ENCODE results near the gene PCIF1. TPM values are rescaled to one million over a fixed set of nuclear protein-coding genes. Genes with fewer than 3 reads are reported as not detected.
A peak's percentile ranks its signal among the peaks of the same experiment; 100 is the strongest.

Gene PCIF1
- total and polyA plus RNA-seq, 9 of the 15 experiments (the other 6 are each of a cell fraction or from before 2014, with no cell fraction given), result 5.8 to 29.4 (median 11.3) TPM

- TF ChIP-seq NR2C2 (CRISPR knock-in tag; IDR thresholded peaks at IDR 0.05), result 0 out of 2 replicates have a peak, but pooled peaks have one; percentile 18
- TF ChIP-seq NR2C2 (tag; IDR thresholded peaks at IDR 0.05), result peak; percentile 80
- TF ChIP-seq STAT5B (CRISPR knock-in tag; IDR thresholded peaks at IDR 0.05), result no peak
- TF ChIP-seq, protein P1, sequence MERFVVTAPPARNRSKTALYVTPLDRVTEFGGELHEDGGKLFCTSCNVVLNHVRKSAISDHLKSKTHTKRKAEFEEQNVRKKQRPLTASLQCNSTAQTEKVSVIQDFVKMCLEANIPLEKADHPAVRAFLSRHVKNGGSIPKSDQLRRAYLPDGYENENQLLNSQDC (CRISPR knock-in tag; IDR thresholded peaks at IDR 0.05), result no peak
- no peak for TF ChIP-seq NCOR1 (IDR thresholded peaks at IDR 0.05)
- no peak for TF ChIP-seq YBX1 (IDR thresholded peaks at IDR 0.05)
- peak; percentile 15; the same call in 1 of the 2 replicates for TF ChIP-seq CXXC5 (CRISPR knock-in tag; IDR thresholded peaks at IDR 0.05)
- TF ChIP-seq NRF1 (conservative IDR thresholded peaks at IDR 0.05 in 1 of 2, IDR thresholded peaks at IDR 0.05 in 1 of 2), result 0 out of 4 replicates have a peak, but pooled peaks of 1 of the 2 experiments have one; percentile 10
- no peak for TF ChIP-seq GABPB2 (CRISPR knock-in tag; conservative IDR thresholded peaks at IDR 0.05)
- no peak for TF ChIP-seq ZNF124 (CRISPR knock-in tag; IDR thresholded peaks at IDR 0.05)
- no peak for TF ChIP-seq COPS2 (conservative IDR thresholded peaks at IDR 0.05)
- no peak for TF ChIP-seq POLR2AphosphoS2 (IDR thresholded peaks at IDR 0.05; ENCODE audit: low read length)
- no peak for TF ChIP-seq ETV1 (tag; conservative IDR thresholded peaks at IDR 0.05; ENCODE audit: low read depth)
- TF ChIP-seq ZNF57 (CRISPR knock-in tag; IDR thresholded peaks at IDR 0.05), result no peak
- no peak for TF ChIP-seq ZNF445 (CRISPR knock-in tag; IDR thresholded peaks at IDR 0.05; ENCODE audit: low read depth)
- no peak; the same call in 1 of the 2 replicates for TF ChIP-seq ZNF644 (tag; IDR thresholded peaks at IDR 0.05; ENCODE audit: low read depth)
- 0 out of 2 replicates have a peak, but pooled peaks have one; percentile 10 for TF ChIP-seq LARP7 (IDR thresholded peaks at IDR 0.05)
- 0 out of 2 replicates have a peak, but pooled peaks have one; percentile 21 for TF ChIP-seq HLTF (IDR thresholded peaks at IDR 0.05)
- TF ChIP-seq SLC30A9 (CRISPR knock-in tag; IDR thresholded peaks at IDR 0.05), result no peak
- TF ChIP-seq SMARCC2 (IDR thresholded peaks at IDR 0.05; ENCODE audit: low read depth), result no peak
- TF ChIP-seq SMAD4 (CRISPR knock-in tag; conservative IDR thresholded peaks at IDR 0.05), result 0 out of 2 replicates have a peak, but pooled peaks have one; percentile 41
- peak; percentile 67; the same call in 1 of the 2 replicates for TF ChIP-seq NFRKB (IDR thresholded peaks at IDR 0.05; ENCODE audit: low read depth)
- TF ChIP-seq BRD9 (IDR thresholded peaks at IDR 0.05; ENCODE audit: low read depth, partially characterized antibody), result peak; percentile 46
- TF ChIP-seq NCOA4 (IDR thresholded peaks at IDR 0.05; ENCODE audit: partially characterized antibody), result no peak
- no peak for TF ChIP-seq FOXA3 (CRISPR knock-in tag; conservative IDR thresholded peaks at IDR 0.05 in 1 of 2, IDR thresholded peaks at IDR 0.05 in 1 of 2)
- TF ChIP-seq U2AF2 (optimal IDR thresholded peaks at IDR 0.05; ENCODE audit: low read depth, low read length), result no peak
- TF ChIP-seq NFIC (IDR thresholded peaks at IDR 0.05), result no peak
- TF ChIP-seq BCOR (IDR thresholded peaks at IDR 0.05), result no peak
- TF ChIP-seq, protein P2, sequence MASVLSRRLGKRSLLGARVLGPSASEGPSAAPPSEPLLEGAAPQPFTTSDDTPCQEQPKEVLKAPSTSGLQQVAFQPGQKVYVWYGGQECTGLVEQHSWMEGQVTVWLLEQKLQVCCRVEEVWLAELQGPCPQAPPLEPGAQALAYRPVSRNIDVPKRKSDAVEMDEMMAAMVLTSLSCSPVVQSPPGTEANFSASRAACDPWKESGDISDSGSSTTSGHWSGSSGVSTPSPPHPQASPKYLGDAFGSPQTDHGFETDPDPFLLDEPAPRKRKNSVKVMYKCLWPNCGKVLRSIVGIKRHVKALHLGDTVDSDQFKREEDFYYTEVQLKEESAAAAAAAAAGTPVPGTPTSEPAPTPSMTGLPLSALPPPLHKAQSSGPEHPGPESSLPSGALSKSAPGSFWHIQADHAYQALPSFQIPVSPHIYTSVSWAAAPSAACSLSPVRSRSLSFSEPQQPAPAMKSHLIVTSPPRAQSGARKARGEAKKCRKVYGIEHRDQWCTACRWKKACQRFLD (CRISPR knock-in tag; IDR thresholded peaks at IDR 0.05), result no peak
- TF ChIP-seq MBD2 (IDR thresholded peaks at IDR 0.05; ENCODE audit: borderline replicate concordance, low read depth), result no peak
Observed at GRCh38 chr20:45909817-45910669, 24.4 kb upstream of the PCIF1 start (continued).

All from K562 (cell line).